Hippocampal formation (tissue), 2 donors: ENCODE results near the gene ANO1.

ENCODE experiments used
- DNase-seq, 2 donors: peaks; one replicate each; lab custom pipeline; 2025; lab: John Stamatoyannopoulos, UW

ANO1 gene

DNA sequence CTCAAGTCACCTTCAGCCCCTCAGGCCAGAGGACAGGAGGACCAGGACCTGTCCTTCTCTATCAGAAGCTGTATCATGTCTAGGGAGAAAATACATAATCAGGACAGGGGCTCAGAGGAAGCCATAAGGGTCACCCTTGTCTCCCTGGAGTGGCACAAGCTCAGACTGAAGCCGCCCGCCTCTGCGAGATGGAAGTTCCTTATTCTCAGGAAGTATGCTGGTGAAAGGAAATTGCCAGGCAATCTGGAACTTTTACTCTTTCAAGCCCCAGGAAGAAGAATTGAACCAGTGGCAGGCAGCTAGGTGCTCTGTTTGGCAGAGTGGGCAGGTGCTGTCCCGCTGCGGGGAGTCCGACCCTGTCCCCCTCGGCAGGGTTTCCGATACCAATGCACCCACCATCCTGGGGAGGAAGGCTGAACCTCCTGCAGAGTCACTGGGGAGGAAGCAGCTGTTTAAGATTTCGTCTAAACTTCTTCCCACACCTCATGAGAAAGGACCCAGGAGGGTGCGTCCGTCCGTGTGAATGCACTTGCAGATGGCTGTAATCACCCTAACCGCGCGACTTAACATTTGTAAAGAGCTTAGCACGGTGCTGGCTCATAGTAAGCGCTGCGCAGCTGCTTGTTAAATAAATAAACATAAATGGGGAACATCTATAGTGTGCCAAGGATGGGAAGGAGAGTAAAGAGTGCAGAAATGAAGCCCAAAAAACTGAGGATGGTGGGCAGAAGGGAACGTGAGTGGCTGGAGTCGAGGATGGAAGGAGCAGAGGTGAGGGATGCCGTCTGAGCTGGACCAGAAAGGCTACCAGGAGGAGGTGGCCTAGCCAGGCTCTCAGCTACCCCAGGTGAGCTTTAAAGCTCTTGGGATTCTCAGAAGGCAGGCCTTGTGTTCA lies 5.0 kb upstream of the ANO1 start:
- DNase-seq: no peak

DNA sequence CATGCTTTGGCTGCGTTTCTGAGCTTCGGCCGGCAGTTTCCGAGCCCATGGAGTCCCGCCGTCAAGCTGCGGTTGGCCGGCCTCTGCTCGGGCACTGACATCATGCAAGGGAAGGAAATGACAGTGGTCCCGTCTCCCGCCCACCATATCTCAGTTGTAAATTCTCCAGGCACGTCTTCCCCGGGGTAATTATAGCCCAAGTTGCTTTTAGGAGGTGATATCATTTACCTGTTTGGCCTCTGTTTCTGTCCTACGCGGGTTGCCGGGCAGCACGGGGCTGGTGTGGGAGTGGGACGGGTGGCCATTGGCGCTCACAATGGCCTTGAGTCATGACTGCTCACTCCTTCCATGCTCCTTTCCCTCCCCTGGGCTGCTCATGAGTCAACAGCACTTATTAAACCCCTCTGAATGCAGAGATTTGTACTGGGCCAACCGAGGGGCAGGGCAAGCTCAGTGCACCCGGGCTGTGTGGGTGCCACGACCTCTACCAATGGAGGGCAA lies 4.2 kb upstream of the ANO1 start:
- DNase-seq: no peak

DNA sequence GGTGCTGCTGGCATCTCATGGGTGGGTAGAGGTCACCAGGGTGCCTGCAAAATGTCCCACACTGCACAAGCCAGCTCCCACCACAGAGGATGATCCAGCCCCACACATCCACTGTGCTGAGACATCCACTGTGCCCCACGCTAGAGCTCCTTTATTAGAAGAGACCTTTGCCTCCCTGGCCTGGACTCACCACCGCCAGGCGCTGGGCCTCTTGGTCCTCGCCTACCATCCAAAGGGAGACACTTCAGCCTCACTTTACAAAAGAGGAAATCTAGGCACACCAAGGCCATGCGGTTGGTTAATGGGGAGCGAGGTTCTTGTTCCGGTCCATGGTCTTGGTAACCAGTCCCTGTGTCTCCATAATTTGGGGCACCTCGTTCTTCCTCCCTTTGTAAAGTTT lies 3.4 kb upstream of the ANO1 start:
- no peak for DNase-seq

DNA sequence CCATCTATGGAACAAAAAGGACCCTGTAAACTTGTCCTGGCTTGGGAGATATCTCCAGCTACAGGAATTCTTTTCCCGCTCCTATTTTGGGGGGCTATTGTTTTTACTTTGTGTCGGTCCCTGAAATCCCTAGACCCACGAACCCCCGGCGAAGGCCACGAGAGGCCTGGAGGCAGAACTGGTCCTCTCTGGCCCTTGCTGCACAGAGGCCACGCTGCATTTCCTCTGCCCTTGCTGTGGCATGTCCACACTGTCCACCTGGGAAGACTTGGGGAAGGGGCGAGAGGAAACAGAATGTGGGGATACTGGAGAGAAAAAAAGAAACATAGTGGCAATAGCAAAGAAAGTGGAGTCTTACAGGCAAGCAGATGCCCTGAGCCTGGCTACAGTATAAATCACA lies 2.3 kb upstream of the ANO1 start:
- DNase-seq: no peak

DNA sequence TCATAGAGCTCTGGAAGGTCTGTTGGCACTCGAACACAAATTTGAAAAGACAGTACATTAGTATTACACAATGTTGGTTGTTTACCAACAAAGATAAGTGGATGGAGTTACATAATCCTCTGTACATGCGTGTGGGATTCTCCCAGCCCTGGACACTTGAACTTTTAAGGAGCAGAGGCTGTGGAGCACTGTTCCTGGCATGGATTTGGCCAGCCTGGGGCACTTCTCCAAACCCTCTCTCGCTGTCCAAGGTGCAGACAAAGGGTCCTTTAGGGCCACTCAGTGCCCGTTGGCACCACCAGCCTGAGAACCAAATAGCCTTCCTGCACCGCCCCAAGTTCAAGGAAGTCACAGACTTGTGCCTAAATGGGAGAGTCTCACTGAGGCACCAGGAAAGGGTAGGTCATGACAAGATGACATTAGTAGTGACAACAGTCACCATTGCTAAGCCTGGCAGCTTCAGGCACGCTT lies 1.6 kb upstream of the ANO1 start:
- no peak for DNase-seq

DNA sequence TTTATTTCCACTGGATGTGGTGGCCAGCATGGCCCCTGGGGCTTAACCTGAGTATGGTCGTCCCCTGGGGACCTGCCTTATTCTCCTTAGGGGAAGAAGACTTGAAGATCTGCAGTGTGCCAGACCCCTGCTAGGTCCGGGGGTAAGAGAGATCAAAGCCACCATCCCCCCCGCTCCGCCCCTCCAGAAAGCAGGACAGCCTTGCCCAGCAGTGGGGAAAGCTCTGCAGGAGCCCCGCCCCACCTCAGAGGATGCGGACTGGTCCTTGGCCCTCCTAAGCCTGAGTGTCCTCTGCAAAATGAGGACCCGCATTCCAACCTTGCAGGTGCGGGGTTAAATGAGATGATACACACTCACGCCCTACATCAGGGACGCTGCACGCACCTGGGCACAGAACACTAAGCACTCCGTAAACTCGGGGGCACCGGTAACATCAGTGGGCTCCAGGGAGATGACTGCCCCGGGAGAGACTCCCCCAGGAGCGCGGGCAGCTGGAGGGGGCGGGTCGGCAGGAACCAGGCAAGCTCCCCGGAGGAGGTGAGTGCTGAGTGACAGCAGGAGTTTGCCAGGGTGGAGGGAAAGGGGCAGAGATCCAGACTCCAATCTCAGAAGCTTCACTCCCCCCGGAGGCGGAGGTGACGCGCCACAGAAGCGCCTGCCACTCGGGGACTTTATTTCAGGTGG lies 564 bp upstream of the ANO1 start:
- no peak for DNase-seq

DNA sequence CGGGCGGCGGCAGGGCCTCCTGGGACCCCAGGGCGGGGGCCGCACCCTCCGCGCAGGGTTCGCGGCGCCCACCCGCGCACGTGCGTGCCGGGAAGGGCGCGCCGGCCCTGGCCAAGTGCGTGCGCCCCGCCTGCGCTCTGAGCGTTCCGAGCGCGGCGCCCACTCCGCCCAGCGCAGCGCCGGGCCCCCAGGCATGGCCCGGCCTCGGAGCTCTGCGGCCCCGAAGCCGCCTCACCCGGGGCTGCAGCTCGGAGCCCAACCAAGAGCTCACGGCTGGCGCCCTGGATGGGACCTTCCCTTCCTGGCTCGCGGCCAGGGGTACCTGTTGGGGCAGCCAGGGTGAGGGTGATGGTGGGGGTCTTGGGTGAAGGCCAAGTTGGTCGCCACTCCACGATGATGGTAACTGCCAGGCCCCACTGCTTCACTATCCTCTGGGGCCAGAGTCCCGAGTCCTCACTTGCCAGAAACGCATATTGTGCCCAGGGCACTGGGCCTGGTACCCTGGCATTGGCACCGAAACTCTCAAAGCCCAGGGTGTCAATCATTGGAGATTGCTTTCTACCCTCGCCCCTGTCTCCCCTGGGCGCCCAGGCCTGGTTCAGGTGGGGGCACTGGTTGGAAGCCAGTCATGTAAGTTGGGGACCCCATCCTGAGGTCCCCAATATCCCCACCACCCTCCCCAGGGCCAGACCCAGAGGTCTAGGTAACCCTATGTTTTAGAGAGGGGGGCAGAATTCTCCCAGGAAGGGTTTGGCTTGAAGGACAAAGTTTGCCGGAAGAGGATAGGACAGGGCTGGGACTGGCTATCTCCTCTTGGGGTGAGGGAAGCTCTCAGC lies 882 bp downstream of the ANO1 start:
- no peak for DNase-seq

DNA sequence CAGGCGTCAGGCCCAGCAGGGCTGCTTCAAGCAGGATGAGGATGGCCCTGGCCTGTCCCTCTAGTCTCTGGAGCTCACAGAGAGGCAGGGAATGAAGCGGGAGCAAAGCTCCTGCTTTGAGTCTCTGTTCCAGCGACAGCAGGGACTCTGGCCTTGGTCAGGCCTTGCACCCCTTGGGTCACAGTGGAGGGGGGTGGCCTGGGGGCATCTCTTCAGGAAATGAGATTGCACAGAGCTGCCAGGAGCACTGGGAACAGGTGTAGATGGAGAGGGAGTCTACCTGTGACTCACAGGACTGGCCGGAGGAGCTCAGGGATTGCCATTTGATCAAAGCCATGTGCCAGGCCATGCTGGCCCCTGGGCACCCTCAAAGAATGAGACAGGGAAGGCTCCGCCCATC lies 1.6 kb downstream of the ANO1 start:
- DNase-seq: no peak

DNA sequence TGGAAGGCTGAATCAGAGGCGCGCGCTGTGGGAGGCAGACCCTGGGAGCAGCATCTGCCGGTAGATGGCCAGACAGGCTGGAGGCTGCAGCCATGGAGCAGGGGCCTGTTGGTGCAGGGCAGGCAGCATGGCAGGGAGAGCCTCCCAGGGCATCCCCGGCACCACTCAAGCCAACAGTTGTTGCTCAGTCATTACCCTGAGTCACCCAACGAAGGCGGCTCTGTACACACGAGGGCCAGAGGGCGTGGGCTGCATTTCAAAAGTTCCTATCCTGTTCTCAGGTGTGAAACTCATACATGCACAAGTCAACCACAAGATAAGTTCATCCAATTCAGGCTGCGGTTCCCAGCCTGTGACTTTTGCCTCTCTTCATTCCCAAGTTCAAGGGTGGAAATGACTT lies 2.6 kb downstream of the ANO1 start:
- DNase-seq: no peak

DNA sequence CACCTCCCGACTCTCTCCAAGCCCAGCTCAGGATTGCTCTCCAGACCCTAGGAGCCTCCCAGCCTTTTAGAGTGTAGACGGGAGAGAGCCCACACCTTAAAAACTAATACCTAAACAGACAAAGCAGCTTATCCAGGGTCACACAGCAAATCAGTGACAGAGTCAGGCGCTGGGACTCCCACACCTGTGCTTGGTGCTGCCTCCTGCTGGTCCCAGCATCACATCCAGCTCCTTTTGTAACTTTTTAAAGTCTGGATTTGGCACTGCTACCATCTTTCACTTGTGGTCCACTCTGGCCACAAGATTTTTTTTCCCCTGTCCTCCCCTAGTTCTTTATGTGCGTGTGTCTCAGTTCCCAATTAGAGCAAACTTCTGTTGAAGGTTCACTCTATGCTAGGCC lies 4.7 kb downstream of the ANO1 start:
- DNase-seq: no peak

DNA sequence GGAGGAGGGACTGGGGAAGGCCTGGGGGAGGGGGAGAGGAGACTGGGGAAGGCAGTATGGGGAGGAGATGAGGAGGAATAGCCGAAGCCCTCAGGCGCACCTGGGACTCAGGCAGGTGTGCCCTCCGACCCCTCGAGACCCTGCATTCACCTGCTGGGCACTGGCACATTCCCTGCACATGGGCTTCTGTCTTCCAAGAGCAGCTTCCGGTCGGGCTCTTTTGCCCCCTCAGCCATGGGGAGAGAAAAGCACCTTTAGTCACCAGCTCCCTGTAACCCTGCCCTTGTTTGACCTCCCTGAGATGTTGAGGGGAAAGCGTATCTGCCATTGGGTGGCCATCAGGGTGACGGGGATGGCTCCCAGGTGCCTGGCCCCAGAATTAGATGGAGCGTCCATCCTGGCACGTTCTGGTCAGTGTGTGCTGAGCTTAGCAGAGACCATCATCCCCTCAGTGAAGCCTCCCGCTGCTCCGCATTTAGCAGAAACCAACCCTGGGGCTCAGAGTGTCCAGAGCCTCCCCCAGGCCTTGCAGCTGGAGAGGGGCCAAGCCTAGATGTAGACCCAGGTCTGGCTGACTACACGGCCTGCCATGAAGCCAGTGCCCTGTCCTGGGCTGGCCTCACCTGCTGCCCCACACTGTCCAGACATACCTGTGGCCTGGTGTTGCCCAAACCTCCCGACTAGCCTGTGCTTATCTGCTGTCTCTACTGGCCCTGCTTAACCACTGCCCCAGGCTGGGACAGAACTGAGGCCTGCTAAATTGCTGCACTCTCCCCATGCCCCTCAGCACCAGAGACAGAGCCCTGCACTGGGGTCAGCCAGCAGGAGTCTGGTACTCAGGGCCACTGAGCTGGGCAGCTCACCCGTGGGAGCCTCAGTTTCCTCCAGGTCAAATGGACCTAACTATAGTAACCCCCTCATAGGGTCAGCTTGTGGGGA lies 6.2 kb downstream of the ANO1 start:
- no peak for DNase-seq

DNA sequence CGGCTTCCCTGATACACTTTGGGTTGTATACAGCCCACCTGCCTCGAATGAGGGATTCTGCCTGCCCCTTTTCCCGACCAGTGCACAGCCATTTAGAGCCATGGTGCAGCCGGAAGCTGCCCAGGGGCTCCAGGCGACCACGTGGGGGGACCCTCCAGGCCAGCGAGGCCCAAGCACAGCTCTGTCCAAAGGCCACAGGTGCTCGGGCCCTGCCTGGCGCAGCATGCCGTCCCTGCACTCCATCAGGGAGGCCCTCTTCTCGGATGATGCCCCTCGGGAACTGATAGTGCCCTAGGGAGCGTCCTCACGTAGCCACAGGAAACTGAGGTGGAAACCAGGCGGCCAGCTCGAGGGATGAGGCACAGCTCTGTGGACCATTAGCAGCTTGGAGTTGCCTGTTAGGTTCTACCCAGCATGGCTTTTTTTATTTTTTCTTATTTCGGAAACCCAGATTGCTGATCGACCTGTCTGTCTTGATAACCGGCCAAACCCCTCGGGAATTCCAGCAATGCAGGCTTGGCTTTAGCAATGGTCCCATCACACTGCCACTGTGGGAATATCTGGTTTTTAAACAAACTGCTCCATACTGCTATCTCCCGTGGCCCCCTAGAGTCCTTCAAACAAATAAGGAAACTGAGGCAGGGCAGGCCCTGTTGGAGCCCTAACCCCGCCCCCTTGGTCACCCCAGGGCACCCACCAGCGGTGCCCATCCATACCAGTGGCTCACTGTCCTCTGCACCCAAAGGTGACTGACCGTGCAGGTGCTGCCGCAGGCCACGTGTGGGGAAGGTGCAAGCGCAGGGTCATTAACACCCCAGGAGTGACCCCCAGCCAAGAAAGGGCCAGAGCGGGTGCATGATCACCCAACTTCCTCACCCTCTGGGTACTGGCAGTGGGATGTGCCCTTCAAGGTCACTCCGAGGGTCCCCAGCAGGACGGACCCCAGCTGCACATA lies 8.0 kb downstream of the ANO1 start:
- no peak for DNase-seq

DNA sequence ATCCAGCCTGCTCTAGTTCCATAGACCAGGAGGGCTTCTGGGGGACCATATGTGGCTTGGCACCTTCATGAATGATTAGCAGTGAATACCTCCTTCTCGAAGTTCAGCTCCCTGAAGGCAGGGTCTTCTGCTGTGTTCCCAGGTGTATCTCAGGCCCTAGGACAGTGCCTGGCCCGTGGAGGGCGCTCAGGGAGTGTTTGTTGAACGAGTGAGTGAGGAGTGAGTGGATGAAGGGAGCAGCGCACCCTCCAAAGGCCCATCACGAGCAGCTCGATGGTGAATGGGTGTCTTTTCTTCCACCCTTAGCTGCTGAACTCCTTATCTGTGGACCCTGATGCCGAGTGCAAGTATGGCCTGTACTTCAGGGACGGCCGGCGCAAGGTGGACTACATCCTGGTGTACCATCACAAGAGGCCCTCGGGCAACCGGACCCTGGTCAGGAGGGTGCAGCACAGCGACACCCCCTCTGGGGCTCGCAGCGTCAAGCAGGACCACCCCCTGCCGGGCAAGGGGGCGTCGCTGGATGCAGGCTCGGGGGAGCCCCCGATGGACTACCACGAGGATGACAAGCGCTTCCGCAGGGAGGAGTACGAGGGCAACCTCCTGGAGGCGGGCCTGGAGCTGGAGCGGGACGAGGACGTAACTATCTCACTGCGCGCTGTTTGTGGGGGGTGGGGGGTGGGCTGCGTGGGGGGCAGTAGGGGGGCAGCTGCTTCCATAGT lies 9.5 kb downstream of the ANO1 start:
- no peak for DNase-seq

DNA sequence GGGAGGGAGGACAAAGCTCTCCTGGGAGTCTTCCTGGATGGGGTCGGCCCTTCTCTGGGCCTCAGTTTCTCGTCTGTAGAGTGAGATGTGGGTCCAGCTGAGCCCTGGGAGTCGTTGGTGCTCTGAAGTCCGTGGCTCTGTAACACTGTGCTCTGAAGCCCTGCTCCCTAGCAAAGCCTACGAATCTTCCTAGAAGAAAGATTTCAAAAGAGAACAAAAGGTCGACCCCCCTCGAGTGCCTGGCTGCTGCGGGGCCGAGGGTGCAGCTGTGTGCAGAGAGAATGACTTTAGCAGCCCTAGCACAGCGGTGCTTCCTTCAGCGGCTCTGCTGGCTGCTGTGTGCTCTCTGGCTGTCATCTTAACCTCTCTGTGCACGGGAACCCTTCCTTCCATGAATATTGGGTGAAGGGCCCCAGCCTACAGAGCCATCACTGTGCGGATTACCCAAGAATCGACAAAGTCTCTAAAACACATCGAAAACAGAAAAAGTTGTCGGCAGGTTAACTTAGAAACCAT lies 10.7 kb downstream of the ANO1 start:
- DNase-seq: no peak

DNA sequence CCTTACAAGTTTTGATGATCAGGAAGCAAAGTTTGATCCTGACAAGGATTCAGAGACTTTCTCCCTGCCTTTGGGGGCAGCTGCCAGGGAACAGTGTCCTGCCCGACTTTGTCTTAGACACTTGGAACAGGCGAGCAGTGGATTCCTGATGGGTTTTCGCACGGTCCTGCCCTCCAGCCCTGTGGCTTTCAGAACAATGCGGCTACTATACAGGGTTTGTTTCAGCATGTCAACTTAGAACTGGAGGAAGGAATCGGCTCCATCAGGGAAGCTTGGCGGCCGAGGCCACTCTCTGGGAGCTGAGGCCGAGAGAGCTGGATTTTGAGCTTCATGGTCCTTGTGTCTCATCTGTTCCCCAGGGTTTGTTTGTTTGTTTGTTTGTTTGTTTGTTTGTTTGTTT lies 11.5 kb downstream of the ANO1 start:
- DNase-seq: no peak

DNA sequence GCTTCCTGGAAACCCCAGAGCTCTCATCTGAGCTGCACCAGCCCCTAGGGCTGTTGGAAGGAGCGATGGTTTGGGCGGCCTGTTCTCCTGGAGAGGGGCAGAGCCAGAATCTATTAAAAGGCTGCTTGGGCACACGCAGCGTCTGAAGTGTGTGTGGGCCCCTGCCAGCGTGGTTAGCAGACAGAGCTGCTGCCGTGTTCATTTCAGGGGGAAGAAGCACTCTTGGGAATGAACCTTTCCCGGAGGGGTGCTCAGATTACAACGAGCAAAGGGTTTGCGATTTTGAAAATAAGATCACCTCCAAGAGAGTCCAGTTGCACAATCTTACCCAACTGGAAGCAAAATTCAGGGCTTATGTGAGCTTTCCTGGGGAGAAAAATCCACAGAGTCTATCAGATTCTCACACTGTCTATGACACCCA lies 12.9 kb downstream of the ANO1 start:
- DNase-seq: peak in 1 of 2 donors; percentile 4

DNA sequence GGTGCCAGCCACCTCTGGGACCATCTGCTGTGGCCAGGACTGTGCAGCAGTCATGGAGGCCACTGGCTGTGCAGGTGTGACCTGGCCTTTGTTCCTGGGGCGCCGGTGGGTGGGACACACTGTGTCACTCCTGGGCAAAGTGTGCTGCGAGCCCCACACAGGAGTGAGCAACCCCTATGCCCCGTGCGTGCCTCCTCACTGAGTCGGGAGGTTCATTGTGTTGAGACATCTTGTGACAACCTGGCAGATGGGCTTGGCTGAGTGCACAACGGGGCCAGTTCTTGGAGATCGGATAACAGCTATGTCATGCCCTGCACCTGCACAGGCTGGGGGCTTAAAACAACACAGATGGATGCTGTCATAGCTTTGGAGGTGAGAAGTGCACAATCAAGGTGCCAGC lies 13.5 kb downstream of the ANO1 start:
- no peak for DNase-seq

DNA sequence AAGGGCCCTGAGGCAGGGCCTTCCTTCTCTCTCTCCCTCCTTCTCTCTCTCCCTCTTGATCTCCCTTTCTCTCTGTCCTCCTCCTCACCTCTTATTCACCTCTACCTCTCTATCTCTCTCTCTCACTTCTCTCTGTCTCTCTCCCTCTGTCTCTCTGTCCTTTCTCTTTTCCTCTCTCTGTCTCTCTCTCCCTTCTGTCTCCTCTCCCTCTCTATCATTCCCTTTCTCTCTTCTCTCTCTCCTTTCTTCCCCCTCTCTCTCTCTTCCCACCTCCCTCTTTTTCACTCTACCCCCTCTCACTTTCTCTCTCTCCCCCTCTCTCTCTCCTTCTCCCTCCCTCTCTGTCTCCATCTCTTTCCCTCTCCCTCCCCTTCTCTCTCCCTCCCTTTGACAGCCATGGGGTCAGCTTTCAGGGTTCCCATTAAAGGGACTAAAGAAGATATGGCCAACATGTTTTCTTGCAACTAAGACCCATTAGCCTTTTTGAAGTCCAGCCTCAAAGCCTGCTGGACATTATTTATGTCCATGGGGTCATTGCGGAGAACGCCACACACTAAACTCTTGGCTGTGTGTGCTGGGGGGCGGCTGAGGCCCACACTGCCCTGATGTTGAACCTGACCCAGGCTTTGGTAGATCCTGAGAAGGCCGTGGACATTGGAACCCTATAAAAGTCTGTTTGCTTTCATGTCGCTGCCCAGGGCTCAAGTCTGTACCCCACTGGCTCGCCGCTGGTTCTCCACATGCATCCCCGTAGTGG lies 15.0 kb downstream of the ANO1 start:
- no peak for DNase-seq
